Testis (tissue), 3 donors: ENCODE measurements around the gene LY6G6D. TPM values are rescaled to one million over a fixed set of nuclear protein-coding genes. Genes with fewer than 3 reads are reported as not detected.
A peak's percentile ranks its signal among the peaks of the same experiment; 100 is the strongest.

ENCODE experiments used
- DNase-seq: peaks from one replicate; pipeline ENCODE4 v3.0.0-alpha.2; 2019
- H3K27ac ChIP-seq, 2 donors: fragments of 200-600 bp; sonication (generic); one replicate each; pipeline ENCODE4 v1.5.1; 2019
- H3K27me3 ChIP-seq: fragments of 200-600 bp; sonication (generic); one replicate; pipeline ENCODE4 v1.5.1; 2019
- H3K36me3 ChIP-seq: fragments of 200-600 bp; sonication (generic); one replicate; pipeline ENCODE4 v1.5.1; 2017; ENCODE audit warnings: low read depth; ENCODE audit errors: missing control alignments
- H3K4me1 ChIP-seq: fragments of 200-600 bp; sonication (generic); one replicate; pipeline ENCODE4 v1.5.1; 2019
- H3K4me3 ChIP-seq, 2 donors: fragments of 200-600 bp; sonication (generic); one replicate each; pipeline ENCODE4 v1.5.1; 2017 to 2019
- H3K9me3 ChIP-seq: fragments of 200-600 bp; sonication (generic); one replicate; pipeline ENCODE4 v1.5.1; 2017
- POLR2A ChIP-seq: fragments of 450-650 bp; IDR thresholded peaks from one replicate; pipeline ENCODE4 v1.6.1; 2017; ENCODE audit warnings: antibody characterized with exemption, mild to moderate bottlenecking, moderate library complexity
- WGBS, 2 donors: methylation state at CpG; one replicate each; pipeline ENCODE4 v1.1.5; 2018; 5-methylcytosine and 5-hydroxymethylcytosine counted together
- intact Hi-C: fragments of 100-400 bp; cut with DNase I; formaldehyde crosslinking; loops from one replicate; pipeline ENCODE4 v1.15.1; 2023; ENCODE audit warnings: low total_unique reads
- polyA plus RNA-seq: library from polyadenylated mRNA; stranded (reverse); fragments of 350-450 nt; fragmentation: Illumina TruSeq; extraction: RNeasy Lipid Tissue Mini Kit (QIAGEN cat#74804); gene quantifications from one replicate; pipeline ENCODE4 v1.2.3, GENCODE V29; 2014; ENCODE audit warnings: low read depth, low replicate concordance; ENCODE audit not compliant: insufficient read depth
- total RNA-seq, 2 donors: library from RNA; depleted of rRNA; stranded (reverse); fragments of >200 nt; gene quantifications; one replicate each; pipeline ENCODE4 v1.2.3, GENCODE V29; 2016
- TF ChIP-seq, protein P1 (sequence below), 3 experiments: fragments of 450-650 bp in 2 of 3; fragments of 200-600 bp in 1 of 3; sonication (generic) in 1 of 3; IDR thresholded peaks; one replicate each; pipeline ENCODE4 v1.5.1; 2016 to 2019; ENCODE audit warnings: antibody characterized with exemption in 3 of 3, mild to moderate bottlenecking in 2 of 3, moderate library complexity in 1 of 3

The LY6G6D gene
- total and polyA plus RNA-seq, 3 donors from 2014 or later = not detected

DNA sequence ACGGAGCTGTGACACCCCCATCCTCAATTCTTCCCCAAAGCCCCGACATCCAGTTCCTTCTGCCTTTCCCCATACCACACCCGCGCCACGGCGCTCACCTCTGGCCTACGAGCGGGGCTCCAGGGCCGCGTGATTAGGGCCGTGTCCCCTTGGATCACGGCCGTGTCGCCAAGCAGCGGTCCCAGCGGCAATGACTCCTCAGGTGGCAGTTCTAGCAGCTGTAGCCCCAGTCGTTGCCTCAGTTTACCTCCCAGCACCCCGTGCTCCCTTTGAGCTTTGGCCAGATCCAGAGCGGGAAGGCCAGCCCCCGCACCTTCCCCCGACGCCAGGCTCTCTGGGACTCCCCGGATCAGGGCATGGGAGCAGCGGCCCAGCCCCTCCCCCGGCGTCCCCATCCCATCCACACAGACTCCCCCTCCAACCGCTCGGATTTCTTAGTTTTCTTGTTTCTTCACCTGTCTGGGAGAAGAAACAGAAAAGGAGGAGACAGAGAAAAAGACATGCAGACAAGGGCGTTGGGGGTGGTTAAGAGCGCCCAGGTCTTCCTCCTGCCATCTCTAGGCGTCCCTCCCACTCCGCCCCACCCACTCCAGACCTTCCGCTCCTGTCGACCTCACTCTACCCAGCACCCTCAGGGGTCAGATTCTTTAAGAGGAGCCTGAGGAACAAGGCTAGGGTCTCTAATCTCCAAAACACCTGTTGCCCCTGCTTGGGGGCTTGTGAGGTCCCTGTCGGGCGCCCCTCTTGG, 13.8 kb downstream of the LY6G6D start, which contains the start of gene DDAH2:
Gene DDAH2, minus strand, starts transcription at position 533 of the 748 bp plus-strand sequence. Its CDS starts 138 bp downstream, at position 395.
- WGBS, 2 donors = 10 to 13% methylated on average over 33 to 36 of the region's 36 CpGs
- no peaks in the 10 kb centered on the region for H3K27me3 ChIP-seq
- H3K27ac ChIP-seq = peak within 1 kb of the TSS; percentile 94 to 96
- DNase-seq = no peak
- TF ChIP-seq POLR2A = no peak
- TF ChIP-seq, protein P1, sequence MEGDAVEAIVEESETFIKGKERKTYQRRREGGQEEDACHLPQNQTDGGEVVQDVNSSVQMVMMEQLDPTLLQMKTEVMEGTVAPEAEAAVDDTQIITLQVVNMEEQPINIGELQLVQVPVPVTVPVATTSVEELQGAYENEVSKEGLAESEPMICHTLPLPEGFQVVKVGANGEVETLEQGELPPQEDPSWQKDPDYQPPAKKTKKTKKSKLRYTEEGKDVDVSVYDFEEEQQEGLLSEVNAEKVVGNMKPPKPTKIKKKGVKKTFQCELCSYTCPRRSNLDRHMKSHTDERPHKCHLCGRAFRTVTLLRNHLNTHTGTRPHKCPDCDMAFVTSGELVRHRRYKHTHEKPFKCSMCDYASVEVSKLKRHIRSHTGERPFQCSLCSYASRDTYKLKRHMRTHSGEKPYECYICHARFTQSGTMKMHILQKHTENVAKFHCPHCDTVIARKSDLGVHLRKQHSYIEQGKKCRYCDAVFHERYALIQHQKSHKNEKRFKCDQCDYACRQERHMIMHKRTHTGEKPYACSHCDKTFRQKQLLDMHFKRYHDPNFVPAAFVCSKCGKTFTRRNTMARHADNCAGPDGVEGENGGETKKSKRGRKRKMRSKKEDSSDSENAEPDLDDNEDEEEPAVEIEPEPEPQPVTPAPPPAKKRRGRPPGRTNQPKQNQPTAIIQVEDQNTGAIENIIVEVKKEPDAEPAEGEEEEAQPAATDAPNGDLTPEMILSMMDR (IDR thresholded peaks at IDR 0.05) = peak in 1 of 3 experiments; percentile 53
- no peaks in the 10 kb centered on the region for H3K36me3 ChIP-seq
- intact Hi-C loops = no loop called here
- no peaks in the 10 kb centered on the region for H3K9me3 ChIP-seq
- peaks cover 6% of the 10 kb centered on the region for H3K4me1 ChIP-seq
- peak within 1 kb of the TSS; percentile 66 to 85 for H3K4me3 ChIP-seq

DNA sequence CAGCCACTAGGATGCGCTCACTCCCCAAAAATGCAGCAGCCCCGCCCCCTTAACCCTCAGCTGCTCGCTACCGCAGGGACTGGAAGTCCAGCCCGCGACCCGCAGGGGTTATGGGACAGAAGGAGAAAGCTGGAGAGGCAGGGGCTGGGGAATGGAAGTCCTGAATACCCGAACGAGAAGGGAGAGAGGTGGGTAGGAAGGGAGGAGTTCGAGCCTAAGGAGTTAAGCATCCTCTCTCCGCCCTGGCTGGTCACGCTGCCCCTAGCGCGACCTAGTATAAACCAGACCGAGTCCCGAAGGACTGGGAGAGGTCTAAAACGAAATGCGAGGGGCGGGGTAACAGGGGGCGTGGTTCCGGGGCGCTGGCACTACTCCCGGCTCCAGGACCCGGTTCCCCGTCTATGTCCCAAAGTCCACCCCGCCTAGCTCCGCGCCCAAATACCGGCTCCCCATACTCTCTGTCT, 14.4 kb downstream of the LY6G6D start:
- DNase-seq = peak; percentile 93
- no peaks in the 10 kb centered on the region for H3K9me3 ChIP-seq
- H3K27me3 ChIP-seq = no peaks in the 10 kb centered on the region
- WGBS, 2 donors = 0 to 1% methylated on average over 28 of the region's 29 CpGs
- intact Hi-C loops = no loop called here
- H3K4me3 ChIP-seq = peak overlapping the region; percentile 66 to 85
- H3K27ac ChIP-seq = peak overlapping the region; percentile 94 to 96
- TF ChIP-seq, protein P1 (IDR thresholded peaks at IDR 0.05) = peak; percentile 2 to 72 (median 51)
- no peak for TF ChIP-seq POLR2A
- H3K36me3 ChIP-seq = no peaks in the 10 kb centered on the region
- peaks cover 10% of the 10 kb centered on the region for H3K4me1 ChIP-seq

DNA sequence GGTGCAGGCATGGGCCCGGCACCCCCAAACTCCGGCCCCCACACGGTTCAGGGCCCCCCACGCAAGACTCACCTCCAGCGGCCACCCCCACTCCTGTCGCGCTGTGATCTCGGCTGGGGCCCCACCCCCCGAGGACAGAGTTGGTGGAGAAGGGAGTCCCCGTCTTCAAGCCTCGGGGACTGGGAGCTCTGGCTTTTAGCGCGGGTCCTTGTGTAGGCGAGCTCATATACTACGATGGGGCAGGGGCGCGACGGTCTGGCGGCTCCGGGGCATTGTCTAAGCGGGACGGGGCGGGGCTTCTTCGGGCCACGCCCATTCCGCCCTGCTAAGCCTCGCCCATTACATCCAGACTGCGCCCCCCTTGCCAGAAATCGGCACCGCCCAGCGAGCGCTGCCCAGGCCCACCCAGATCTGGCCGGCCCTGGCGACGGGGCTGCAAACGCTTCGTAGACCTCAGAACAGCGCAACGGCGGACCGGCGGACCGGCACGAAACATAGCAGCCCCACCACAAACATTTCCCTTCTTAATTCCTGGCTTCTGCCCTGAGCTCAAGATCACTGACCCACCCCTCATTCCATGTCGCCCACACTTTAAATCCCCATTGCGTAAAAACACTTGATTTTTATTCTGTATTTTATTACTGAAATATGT, 15.0 kb downstream of the LY6G6D start:
- peak overlapping the region; percentile 94 to 96 for H3K27ac ChIP-seq
- H3K4me1 ChIP-seq = peaks cover 14% of the 10 kb centered on the region
- H3K36me3 ChIP-seq = no peaks in the 10 kb centered on the region
- WGBS, 2 donors = 2 to 4% methylated on average over 15 to 40 of the region's 46 CpGs
- DNase-seq = peak; percentile 94
- no peaks in the 10 kb centered on the region for H3K27me3 ChIP-seq
- intact Hi-C loops = no loop called here
- no peaks in the 10 kb centered on the region for H3K9me3 ChIP-seq
- peak overlapping the region; percentile 66 to 85 for H3K4me3 ChIP-seq
- TF ChIP-seq POLR2A = peak; percentile 61
- TF ChIP-seq, protein P1 (IDR thresholded peaks at IDR 0.05) = no peak

DNA sequence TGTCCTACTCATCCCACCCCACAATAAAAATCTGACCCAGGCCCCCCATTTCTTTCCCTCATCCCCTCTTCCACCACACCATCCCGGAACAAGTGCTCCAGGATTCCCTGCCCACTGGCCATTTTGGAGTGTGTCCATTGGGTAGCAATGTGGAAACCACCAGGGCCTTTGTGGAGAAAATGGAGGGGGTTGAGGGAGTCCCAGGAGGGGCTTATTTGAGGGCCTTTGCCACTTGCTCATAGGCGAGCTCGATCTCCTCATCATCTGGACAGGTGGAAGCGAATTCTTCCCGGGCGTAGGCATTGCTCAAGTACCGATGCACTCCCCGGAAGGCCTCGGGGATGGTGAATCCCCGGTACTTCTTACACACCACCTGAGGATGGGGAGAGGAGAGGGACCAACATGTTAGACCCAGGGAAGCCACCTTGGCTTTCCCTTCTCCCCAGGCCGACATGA, 15.5 kb downstream of the LY6G6D start:
- Histone ChIP-seq H3K9me3 (no peaks in the 10 kb centered on the region), H3K27me3 (no peaks in the 10 kb centered on the region), H3K27ac (peak overlapping the region; percentile 94 to 96), H3K4me1 (peaks cover 14% of the 10 kb centered on the region), H3K36me3 (no peaks in the 10 kb centered on the region), H3K4me3 (peak overlapping the region in 1 of 2 donors; percentile 85)
- DNase-seq = no peak
- 74 to 76% methylated on average over 11 of the region's 11 CpGs for WGBS, 2 donors
- no peak for TF ChIP-seq POLR2A
- TF ChIP-seq, protein P1 (IDR thresholded peaks at IDR 0.05) = no peak
- intact Hi-C loops = no loop called here
